Prostate gland (tissue), 2 donors: Measurements from ENCODE around the gene FCER2. TPM values are rescaled to one million over a fixed set of nuclear protein-coding genes. Genes with fewer than 3 reads are reported as not detected.

Source experiments
- DNase-seq: peaks from one replicate; pipeline ENCODE4 v3.0.0-alpha.2; 2019; ENCODE audit warnings: low spot score
- H3K27ac ChIP-seq, 2 donors: fragments of 200-600 bp; sonication (generic); 2 replicates each; pipeline ENCODE4 v1.5.1; 2017 to 2019
- H3K27me3 ChIP-seq: fragments of 200-600 bp; sonication (generic); replicated peaks from 2 replicates; pipeline ENCODE4 v1.5.1; 2019; ENCODE audit not compliant: insufficient read depth
- H3K36me3 ChIP-seq, 2 donors: fragments of 200-600 bp; sonication (generic); 1 replicate in 1 of 2; 2 replicates in 1 of 2; pipeline versions ENCODE4 v1.5.1 to v1.8.1; 2017 to 2019
- H3K4me1 ChIP-seq: fragments of 200-600 bp; sonication (generic); replicated peaks from 2 replicates; pipeline ENCODE4 v1.5.1; 2019
- H3K4me3 ChIP-seq, 2 donors: fragments of 200-600 bp; sonication (generic); 2 replicates each; pipeline ENCODE4 v1.5.1; 2017 to 2019
- H3K9me3 ChIP-seq: fragments of 200-600 bp; sonication (generic); 2 replicates; pipeline ENCODE4 v1.5.1; 2017
- CTCF ChIP-seq, 4 experiments: fragments of 200-600 bp in 2 of 4; fragments of 450-650 bp in 2 of 4; sonication (generic) in 2 of 4; IDR thresholded peaks; 1 replicate in 3 of 4; 2 replicates in 1 of 4; pipeline ENCODE4 v1.5.1; 2016 to 2019; ENCODE audit warnings: antibody characterized with exemption in 4 of 4, mild to moderate bottlenecking in 2 of 4, moderate library complexity in 2 of 4
- POLR2A ChIP-seq: fragments of 450-650 bp; IDR thresholded peaks from one replicate; pipeline ENCODE4 v1.6.1; 2016; ENCODE audit warnings: antibody characterized with exemption, mild to moderate bottlenecking
- POLR2AphosphoS5 ChIP-seq: sonication (generic); formaldehyde crosslinking; IDR thresholded peaks from one replicate; pipeline ENCODE4 v1.6.1; 2017; ENCODE audit warnings: antibody characterized with exemption
- WGBS: methylation state at CpG from one replicate; pipeline ENCODE4 v1.1.5; 2018; 5-methylcytosine and 5-hydroxymethylcytosine counted together
- intact Hi-C: fragments of 100-400 bp; cut with DNase I; formaldehyde crosslinking; loops from one replicate; pipeline ENCODE4 v1.14.2; 2022
- total RNA-seq, 2 donors: library from RNA; depleted of rRNA; stranded (reverse); fragments of >200 nt; gene quantifications; one replicate each; pipeline ENCODE4 v1.1.0, GENCODE V29; 2016

The FCER2 gene
- total RNA-seq, 2 donors from 2014 or later = 1.5 TPM; not detected in 1

DNA sequence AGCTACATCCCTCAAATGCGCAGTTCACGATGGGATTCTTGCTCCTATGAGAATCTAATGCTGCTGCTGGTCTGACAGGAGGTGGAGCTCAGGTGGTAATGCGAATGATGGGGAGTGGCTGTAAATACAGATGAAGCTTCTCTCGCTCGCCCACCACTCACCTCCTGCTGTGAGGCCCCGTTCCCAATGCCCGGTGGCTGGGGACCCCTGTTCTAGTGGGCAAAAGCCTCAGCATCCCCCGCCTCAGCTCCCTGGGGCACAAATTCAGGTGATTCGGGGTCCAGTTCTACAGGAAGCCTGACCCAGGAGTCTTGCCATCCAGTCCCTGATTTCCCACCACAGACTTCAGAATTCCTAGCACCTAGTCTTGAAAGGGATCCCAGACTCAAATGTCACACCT is 29.4 kb downstream of the FCER2 start:
- no peak for TF ChIP-seq CTCF (IDR thresholded peaks at IDR 0.05)
- no peak for TF ChIP-seq POLR2A
- no peak for TF ChIP-seq POLR2AphosphoS5
- Histone ChIP-seq H3K9me3 (no peaks in the 10 kb centered on the region), H3K27me3 (peaks cover 2% of the 10 kb centered on the region), H3K27ac (no peak overlapping the region), H3K4me3 (no peak overlapping the region), H3K36me3 (no peaks in the 10 kb centered on the region), H3K4me1 (no peaks in the 10 kb centered on the region)
- DNase-seq = no peak
- intact Hi-C loops = no loop called here
- WGBS = 41% methylated on average over 9 of the region's 9 CpGs

DNA sequence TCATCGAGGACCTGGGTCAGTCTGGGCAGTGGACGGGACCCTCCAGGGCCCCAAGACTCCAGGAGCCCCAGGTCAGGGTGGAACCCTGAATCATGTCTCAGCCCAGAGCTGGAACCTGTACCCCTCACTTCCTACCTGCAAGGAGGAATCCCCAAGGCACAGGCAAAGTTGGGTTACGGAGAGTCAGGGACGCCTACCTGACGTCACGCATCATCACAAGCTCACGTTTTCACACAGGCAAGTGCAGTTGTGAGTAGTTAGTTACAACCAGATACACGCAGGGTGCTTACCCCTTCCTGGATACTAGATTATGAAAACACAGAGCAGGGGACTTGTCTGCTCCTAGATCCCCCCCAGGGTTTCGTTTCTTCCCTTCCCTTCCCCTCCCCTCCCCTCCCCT is 31.1 kb downstream of the FCER2 start:
- peaks cover 2% of the 10 kb centered on the region for H3K27me3 ChIP-seq
- no peak overlapping the region for H3K27ac ChIP-seq
- TF ChIP-seq POLR2A (no peak), POLR2AphosphoS5 (no peak), CTCF (IDR thresholded peaks at IDR 0.05) (no peak)
- intact Hi-C loops = no loop called here
- WGBS = 20% methylated on average over 9 of the region's 9 CpGs
- no peak overlapping the region for H3K4me3 ChIP-seq
- no peaks in the 10 kb centered on the region for H3K9me3 ChIP-seq
- no peaks in the 10 kb centered on the region for H3K36me3 ChIP-seq
- H3K4me1 ChIP-seq = no peaks in the 10 kb centered on the region
- no peak for DNase-seq

DNA sequence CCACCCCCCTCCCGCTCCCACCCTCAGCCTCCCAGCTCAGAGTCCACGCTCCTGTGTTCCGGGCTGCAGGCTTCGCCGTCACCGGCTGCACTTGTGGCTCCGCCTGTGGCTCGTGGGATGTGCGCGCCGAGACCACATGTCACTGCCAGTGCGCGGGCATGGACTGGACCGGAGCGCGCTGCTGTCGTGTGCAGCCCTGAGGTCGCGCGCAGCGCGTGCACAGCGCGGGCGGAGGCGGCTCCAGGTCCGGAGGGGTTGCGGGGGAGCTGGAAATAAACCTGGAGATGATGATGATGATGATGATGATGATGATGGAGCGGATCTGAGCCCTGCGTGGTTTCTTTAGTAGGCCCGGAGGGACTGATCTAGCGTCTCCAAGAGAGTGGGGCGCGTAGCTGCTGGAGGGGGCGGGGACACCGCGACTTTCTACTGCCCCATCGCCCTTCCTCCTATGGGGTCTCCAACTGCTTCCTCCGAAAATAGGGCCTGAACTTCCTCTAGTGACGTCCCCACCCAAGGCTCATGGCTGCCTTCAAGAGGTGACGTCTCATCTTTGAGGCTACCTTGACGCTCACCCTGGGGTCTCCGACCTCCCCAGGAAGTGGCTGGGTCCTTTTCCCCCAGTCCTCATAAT is 31.7 kb downstream of the FCER2 start:
- no peak for DNase-seq
- Histone ChIP-seq H3K4me3 (no peak overlapping the region), H3K27me3 (peaks cover 2% of the 10 kb centered on the region), H3K4me1 (no peaks in the 10 kb centered on the region), H3K27ac (no peak overlapping the region), H3K36me3 (no peaks in the 10 kb centered on the region), H3K9me3 (no peaks in the 10 kb centered on the region)
- intact Hi-C loops = no loop called here
- WGBS = 2% methylated on average over 43 of the region's 43 CpGs
- TF ChIP-seq POLR2A = no peak
- TF ChIP-seq CTCF (IDR thresholded peaks at IDR 0.05) = no peak
- no peak for TF ChIP-seq POLR2AphosphoS5

- H3K9me3 ChIP-seq = no peaks in the 10 kb centered on the region
- no peaks in the 10 kb centered on the region for H3K36me3 ChIP-seq
- no peak overlapping the region for H3K4me3 ChIP-seq
- intact Hi-C loops = no loop called here
- no peak overlapping the region for H3K27ac ChIP-seq
- TF ChIP-seq CTCF (IDR thresholded peaks at IDR 0.05) = no peak
- TF ChIP-seq POLR2AphosphoS5 = no peak
- TF ChIP-seq POLR2A = no peak
- DNase-seq = no peak
- H3K27me3 ChIP-seq = peaks cover 2% of the 10 kb centered on the region
- no peaks in the 10 kb centered on the region for H3K4me1 ChIP-seq
- 33% methylated on average over 9 of the region's 9 CpGs for WGBS
These were observed 32.3 kb downstream of the FCER2 start for GRCh38 chr19:7669641-7670040.

GRCh38 chr19:7668842-7669241 is 33.1 kb downstream of the FCER2 start, which contains the start of gene RETN:
TSS of gene RETN (plus strand) at chr19:7669049. CDS start at chr19:7669327, 278 bp downstream.
- no peaks in the 10 kb centered on the region for H3K36me3 ChIP-seq
- TF ChIP-seq POLR2A (no peak), CTCF (IDR thresholded peaks at IDR 0.05) (no peak), POLR2AphosphoS5 (no peak)
- DNase-seq = no peak
- no peaks in the 10 kb centered on the region for H3K4me1 ChIP-seq
- intact Hi-C loops = no loop called here
- H3K27ac ChIP-seq = no peak within 1 kb of the TSS
- H3K27me3 ChIP-seq = peaks cover 2% of the 10 kb centered on the region
- WGBS = 71% methylated on average over 6 of the region's 9 CpGs
- no peaks in the 10 kb centered on the region for H3K9me3 ChIP-seq
- no peak within 1 kb of the TSS for H3K4me3 ChIP-seq
